ENCODE results near the gene EPO.
"Not testable (repeated sequence)": the region's sequence is repeated elsewhere in the genome, so short reads cannot be mapped to it uniquely, and the experiment has no call there.

Gene EPO

DNA sequence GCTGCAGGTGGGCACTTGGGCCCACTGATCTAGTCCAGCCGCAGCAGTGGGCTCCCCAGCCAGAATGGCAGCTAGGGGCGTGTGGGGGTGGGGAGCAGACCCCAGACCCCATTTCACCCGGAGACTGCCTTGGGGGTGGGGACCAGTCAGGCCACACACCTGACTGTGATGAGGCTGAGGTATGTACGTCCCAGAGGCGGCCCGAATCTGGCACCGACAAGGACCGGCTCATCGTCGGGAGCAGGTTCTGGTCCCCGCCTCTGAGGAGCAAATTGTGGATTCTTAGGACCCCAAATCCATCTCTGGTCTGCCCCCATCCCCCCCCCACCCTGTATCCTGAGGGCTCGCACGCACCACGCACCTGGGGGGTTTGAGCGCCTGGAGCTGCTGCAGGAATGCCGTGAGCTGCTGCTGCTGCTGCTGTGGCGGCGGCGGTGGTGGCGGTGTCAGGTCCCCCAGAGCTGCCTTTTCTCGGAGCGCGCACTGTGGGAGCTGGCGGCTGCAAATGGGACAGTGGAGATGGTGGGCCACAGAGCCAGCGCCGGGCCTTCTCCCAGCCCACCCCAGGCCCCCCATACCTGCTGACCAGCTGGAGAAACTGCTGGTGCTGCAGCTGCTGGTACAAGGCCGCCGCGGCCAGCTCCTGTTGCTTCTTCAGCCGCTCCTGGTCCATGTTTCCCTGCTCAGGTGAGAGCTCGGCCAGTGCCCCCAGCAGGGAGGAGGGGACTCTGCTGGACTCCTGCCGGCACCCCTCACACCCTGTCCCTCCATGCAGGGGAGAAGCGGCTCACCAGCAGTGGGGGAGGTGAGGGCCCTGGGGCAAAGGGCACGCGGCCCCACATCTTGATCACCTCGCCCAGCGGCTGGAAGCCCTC lies 36.4 kb upstream of the EPO start:
- no peak for DNase-seq

DNA sequence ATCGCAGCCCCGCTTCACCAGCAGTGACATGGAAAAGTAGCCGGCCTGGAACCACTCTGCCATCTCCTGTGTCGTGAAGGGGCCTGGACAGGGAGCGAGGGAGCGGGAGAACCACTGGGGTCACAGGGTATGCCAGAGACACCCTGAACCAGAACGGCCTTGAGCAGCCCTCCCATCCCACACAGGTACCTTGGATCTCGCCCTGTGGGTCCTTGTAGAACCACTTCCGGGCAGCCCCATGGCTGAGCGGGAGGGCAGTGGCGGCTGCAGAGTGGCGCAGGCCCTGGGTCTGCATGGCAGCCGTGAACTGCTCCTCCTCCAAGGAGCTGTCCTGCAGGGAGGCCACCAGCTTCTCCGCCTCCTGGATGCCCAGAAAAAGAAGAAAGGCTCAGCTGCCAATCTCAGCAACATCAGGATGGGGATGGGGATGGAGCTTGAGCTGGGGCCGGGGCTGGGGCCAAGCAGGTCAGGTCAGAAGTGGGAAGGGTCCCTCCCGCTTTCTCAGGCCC lies 35.7 kb upstream of the EPO start:
- DNase-seq, result no peak

DNA sequence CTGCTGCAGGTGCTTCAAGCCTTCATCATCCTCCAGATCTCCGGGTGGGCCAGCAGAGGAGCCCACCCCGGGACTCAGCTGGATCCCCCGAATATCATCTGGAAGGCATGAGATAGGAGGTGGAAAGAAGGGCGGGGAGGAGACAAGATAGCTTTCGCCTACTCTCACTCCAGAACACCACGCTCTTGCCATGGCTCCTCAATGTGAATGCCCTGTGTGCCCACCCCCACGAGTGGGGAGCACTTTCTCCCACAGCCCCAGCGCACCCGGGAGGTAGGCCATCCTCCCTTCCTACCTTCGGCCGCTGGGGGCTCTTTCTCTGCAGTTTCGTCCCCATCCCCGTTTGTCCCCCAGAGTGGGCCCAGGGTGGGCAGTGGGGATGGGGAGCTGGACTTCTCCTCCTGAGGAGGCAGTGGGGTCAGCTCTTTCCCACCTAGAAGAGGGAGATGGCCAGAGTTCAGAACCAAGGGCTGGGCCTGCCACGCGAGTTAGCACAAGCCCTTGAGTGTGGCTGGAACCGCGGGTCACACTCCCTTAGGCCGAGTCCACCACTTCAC lies 35.1 kb upstream of the EPO start:
- DNase-seq, result no peak

DNA sequence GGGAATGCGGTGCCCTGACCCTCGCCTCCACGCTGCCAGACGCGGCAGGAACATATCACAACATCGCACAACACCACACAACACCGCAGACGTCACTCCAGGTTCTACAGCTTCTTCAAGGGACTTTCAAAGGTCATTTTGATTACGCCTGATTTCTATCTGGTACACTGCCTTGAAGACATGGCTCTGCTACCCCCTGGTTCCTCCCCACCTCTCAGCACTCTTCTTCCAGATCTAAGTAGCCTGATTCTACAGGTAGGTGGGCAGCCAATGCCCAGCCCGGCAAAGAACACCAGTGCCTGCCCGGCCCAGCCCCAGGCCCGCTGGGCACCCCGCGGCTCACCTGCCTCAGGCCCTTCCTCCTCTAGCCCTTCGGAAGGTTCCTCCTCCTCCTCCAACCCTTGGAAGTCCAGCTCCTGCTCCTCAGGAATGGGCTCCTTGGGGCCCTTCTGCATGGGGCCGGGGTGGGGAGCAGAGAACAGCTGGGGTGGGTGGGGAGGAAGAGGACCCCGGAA lies 34.6 kb upstream of the EPO start:
- DNase-seq, result no peak

DNA sequence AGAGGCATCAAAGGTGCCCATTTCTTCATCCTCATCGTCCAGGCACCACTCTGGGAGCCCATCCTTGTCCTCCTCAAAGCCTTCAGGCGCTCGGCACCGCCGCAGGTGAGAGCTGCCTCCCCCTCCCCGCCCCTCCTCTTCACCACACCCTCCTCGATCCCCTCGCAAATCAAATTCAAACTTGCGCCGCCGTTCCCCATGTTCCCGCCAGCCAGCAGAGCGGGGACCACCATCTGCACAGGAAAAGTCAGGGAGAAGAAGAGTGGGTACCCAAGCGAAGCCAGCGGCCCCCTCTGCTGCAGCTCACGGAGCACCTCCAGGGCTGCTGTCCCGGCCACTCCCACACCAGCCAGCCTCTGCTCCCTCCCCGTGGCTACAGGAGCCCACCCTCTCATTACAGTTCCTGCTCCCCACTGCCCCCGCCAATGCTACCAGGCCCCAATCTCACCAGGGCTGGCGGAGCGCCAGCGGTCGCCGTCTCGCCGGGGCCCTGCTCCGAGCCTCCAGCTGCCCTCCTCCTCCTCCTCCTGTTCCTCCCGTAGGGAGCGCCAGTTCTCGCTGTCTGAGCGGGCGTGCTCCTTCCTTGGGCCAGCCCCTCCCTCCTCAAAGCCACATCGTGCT lies 34.0 kb upstream of the EPO start:
- no peak for DNase-seq

DNA sequence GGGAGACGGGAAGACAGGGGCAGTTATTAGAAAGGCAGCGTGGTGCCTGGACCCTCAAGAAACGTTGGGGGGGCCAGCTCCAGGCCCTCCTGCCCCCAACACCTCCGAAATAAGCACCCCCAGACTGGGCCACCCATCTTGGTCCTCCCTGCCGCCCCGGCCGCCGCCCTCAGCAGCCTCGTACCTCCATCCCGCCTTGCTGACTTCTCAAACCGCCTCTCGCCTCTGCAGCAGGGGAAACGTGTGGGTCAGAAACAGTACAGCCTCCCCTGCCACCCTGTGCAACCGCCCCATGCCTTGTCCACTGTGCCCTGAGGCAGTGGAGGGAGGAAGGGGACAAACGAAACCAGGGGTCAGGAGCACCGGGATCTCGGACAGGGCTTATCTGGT lies 33.5 kb upstream of the EPO start:
- no peak for DNase-seq

DNA sequence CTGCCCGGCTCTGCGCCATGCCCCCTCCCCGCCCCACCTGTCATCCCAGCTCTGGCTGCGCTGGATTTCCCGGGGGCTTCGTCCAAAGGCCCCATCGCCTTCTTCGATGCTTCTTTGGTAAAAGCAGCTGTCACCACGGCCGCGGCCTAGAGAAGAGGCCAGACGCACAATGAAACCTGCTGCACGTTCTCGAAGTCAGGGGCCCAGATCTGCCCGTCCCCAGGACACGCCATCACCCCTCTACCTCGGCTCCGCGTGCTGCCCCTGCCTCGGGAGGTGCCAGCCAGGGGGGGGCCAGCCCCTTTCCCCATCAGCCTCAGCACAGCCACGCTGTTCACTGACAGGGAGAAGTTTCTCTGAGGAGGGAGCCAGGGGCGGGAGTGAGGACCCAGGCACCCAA lies 33.0 kb upstream of the EPO start:
- no peak for DNase-seq

DNA sequence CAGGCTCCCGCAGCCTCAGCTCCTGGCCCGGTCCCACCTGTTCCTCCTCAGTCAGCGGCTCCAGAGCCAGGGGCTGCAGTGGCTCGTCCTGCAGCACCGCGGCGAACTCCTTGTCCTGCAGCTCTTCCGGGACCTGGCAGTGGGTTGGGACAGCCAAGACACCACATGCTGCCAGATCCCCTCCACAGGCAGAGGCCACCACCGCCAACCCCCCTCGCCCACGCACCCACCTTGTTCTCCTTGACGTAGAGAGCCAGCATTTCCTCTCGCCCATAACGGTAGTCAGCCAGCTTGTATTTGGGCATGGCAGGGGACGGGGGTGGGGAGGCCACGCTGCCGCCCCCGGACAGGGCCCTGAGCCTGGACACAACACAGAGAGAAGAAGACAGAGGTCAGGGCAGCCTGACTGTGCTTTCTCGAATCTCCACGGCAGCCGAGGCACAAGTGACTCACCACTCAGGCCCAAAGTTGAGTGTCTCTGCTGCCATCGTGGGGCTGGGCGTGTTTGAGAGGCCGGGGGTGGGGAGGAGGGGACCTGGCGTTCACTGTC lies 32.4 kb upstream of the EPO start:
- no peak for DNase-seq

DNA sequence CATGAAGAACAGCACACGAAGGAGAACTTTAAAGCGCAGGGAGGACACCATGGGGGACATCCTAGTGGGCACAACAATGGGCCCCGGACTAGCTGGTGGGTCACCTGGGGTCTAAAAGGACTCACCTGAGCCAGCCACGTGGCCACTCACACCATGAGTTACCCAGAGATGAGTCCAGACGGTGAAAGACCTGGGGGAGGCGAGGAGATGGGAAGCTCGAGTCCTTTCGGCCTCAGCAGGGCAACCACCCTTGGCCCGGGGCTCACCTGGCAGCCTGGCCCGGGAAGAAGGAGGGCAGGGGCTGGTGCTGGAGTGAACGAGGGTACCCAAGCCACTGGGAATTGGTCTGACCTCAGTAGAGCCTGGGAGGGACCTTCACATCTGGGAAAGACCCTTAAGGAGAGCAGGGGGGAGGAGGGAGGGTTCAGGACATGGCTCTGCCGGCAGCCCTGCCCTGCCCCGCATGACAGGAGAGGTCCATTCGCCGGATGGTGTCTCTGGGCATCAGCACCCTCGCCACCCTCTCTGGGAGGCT lies 31.9 kb upstream of the EPO start:
- no peak for DNase-seq

DNA sequence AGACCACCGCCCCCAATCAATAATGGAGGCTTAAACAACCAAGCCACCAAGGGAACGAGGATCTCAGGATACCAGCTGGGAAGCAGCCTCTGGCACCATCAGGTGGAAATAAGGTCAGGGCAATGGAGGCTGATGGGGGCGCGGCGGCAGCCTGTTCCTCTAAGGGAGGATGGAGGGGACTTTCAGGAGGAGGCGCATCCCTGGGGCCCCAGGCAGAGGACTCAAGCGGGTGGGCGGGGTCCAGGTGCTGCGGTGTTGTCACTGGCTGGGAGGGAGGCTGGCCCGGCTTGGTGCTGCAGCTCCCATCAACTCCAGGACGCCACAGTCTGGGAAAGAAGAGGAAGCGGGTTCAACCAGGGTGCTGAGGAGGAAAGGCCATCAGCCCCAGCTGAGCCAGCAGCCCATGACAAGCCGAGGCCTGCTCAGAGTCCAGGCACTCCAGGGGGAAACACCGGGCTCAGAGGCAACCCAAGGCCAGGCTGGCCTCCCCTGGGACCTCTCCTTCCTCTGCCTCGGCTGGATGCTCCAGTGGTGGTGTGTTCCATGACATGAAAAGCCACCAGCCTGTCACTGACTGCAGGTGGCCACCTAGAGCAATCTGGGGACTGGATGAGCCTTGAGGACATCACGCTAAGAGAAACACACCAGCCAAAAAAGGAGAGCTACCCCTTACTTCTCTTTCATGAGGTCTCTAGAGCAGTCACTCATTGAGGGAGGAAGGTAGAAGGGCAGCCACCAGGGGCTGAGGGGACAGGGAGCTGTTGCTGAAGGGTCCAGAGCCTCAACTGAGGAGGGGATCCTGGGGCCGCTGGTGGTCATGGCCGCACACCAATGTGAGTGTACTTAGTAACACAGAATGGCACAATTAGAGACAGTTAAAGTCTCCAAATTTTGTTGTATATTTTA lies 30.8 kb upstream of the EPO start:
- no peak for DNase-seq

DNA sequence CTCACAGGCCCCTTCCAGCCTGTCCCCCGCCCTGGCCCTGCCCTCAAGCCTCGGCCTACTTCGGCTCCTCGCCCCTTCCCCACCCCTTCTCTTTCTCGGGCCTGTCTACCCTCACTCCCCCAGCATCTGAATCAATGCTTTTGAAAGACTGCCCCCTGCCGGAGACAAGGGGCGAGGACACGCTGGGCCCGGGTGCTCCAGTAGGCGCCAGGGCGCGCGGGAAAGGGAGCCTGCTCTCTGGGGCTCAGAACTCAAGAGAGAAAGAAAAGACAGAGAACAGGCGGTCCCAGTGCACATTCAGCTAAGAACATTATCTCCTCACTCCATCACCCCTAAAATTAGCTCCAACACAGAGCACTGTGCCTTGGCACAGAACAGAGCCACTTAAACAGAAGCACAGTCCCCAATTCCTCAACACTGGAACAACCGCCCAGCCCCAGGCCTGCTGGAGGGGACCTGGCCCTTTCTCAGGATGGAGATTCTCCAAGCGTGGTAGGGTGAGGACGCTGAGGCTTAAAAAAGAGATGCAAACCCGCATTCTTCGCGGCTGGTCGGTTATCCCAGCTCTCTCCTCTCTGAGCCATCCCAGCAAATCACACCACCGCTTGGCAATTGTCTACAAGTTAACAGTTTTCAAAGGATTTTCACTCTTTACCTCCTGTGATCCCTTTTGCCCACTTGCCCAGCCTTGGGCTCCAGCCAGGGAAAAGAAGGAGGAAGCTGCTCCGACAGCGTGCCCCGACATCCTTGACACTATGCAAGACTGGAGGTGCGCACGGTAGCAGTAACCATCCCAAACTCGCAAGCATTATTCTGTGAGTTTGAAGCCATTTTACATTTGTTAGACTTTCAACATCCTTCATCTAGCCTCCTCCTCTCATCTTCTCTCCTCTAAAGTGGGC lies 28.3 kb upstream of the EPO start:
- DNase-seq, result peak; percentile 48

DNA sequence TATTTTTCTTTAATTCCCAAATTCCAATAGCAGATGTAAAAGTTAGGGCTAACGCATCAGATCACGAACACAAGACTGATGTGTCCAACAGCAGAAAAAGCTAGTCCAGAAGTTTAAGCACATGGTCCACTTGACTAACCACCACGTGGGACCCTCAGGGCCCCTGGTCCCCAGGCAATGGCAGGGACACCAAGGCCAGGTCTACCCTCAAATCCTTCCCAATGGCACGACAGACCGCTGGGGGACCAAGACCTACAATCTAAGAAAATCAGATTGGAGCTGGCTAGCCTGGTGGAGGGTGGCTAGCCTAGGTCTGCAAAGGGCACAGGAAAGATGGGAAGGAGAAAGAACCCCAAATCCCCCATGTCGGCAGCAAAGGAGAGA lies 27.7 kb upstream of the EPO start:
- no peak for DNase-seq

DNA sequence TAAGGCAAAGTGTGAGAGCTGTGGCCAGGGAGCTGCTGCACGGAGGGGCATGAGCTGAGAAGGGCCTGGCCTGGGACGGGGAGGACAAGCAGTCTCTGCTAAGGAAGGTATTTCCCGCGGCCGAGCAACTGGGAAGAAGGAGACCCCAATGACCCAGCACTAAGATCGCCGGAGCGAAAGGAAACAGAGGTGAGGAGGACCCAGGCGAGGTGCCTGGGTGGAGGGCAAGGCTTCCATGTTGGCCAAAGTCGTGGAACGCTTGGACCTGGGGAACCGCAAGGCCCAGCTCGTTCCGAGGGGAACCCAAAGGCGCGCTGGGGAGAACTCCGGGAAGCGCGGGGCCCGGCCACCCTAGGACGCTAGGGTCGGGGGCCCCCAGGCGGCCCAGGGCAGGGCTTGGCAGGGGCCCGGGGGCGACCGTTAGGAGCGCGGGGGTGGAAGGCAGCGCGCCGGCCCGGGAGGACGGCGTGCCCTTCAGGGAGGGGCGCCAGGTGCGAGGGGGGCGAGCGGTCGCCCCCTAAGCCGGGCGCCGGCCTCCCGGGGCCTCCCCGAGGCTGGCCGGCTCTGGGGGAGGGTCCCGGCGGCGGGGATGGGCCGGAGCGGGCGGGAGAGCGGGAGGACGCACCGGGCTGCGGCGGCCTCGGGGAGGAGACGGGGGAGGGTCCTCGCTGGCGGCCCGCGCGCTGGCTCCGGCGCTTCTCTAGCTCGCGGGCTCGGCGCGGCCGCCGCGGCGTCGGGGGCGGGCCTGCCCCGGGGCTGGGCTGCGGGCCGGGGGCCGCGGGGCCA lies 26.8 kb upstream of the EPO start:
- DNase-seq, result no peak

DNA sequence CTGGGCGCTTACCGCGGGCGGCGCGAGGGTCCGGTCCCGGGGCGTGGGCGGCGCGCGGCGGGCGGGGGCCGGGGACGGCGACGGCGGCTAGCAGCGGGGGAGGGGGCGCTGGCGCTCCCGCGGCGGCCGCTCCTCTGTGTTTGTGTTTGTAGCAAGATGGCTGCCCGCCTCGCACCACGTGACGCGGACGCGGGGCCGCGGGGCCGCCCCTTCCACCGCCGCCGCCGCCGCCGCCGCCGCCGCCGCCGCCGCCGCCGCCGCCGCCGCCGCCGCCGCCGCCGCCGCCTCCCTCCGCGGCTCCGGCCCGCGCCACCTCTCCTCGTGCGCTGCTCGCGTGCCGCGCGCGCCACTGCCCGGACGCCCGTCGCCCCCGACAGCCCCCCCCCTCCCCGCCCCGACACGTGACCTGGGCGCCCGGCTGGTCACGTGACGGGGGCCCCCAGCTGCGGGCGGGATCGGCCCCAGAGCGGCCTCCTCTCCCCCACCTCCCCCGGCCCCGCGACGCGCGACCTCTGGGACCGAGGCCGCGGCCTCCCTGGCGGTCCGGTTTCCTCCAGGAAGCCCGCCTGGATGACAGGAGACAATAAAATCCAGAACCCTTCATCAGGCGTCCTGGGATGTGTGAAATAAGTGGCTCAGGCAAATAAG lies 26.0 kb upstream of the EPO start, which contains the start of gene GIGYF1:
GIGYF1 (minus strand) TSS at position 153 of the 648 bp plus-strand sequence. CDS start 6,012 bp downstream, outside the sequence.
- no peak for DNase-seq

DNA sequence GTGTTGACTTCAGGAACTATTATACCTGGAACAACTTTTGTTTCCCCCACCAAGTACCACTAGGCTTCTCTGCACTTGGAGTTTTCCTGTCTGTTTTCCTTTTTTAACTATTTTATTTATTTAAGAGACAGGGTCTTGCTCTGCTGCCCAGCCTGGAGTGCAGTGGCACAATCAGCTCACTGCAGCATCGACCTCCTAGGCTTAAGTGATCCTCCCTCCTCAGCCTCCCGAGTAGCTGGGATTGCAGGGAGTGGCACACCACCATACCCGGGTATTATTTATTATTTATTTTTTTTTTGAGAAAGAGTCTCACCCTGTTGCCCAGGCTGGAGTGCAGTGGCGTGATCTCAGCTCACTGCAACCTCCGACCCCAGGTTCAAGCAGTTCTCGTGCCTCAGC lies 24.1 kb upstream of the EPO start:
- no peak for DNase-seq

DNA sequence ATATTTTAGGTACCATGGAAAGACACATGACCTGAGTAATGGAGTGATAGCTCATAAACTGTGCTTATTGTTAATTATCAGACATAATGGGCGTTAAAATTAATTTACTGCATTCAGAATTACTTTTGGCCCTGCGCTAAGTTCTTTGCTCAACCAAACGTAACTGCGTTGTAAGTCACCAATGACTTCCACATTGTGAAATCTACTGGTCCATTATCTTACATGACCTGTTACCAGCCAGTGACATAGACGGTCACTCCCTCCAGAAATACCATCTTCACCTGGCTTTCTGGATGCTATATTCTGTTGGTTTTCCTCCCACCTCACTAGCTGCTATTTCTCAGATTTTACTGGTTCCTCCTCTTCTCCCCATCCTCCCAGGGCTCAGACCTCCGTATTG lies 21.2 kb upstream of the EPO start:
- no peak for DNase-seq

DNA sequence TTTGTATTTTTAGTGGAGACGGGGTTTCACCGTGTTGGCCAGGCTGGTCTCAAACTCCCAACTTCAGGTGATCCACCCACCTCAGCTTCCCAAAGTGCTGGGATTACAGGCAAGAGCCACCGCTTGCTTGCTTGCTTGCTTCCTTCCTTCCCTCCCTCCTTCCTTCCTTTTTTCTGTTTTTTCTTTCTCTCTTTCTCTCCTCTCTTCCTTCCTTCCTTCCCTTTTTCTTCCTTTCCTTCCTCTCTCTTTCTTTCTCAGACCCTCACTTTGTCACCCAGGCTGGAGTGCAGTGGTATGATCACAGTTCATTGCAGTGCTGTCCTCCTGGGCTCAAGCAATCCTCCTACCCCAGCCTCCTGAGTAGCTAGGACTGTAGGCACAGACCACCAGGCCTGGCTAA lies 19.2 kb upstream of the EPO start:
- DNase-seq, result not testable (repeated sequence)

DNA sequence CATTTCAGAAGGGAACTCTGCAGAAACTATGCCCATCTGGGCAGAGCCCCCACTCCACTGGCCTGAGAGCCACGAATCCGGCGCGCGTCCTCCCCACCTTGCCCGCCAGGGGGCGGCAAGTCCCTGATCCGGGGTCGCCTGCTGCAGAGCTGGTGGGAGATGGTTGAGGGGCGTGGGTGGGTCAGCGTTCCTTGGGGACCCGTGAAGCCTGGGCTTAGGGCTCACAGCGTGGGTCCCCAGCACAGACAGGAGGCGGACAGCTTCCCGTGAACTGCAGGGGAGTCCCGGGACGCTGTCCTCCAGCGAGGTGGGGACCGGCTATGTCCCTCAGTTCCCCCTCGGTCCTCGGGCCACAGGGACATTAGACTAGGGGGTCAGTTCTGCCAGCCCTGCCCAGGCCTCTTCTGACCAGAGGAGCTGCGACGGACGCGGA lies 14.9 kb upstream of the EPO start:
- DNase-seq, result peak; percentile 18

All from GF-D8 (cell line).